GM18858 (cell line): ENCODE measurements around the gene NBAS.
"Not testable (repeated sequence)": the region's sequence is repeated elsewhere in the genome, so short reads cannot be mapped to it uniquely, and the experiment has no call there.

Source experiments
- ATAC-seq: cut with Tn5 transposase; IDR thresholded peaks from one replicate; pipeline ENCODE4 v1.9.1; 2021; ENCODE audit not compliant: unreplicated experiment

NBAS gene

GRCh38 chr2:15533860-15534480 lies 27.2 kb downstream of the NBAS start:
- ATAC-seq: no peak

DNA sequence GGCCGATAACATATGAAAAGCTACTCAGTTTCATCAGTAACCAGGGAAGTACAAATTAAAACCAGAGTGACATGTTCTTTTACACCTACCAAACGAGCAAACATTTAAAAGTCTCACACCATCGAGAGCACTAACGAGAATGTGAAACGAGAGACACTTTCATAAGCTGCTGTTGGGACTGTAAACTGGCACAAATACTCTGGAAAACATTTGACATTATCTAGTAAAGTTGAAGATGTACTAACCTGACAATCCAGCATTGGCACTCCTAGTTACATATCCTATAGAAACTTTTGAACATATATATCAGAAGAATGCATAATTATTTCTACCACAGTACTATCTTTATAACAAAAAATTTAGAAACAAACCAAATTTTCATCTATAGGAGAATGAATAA lies 28.1 kb downstream of the NBAS start:
- ATAC-seq: no peak

GRCh38 chr2:15531095-15531854 lies 29.9 kb downstream of the NBAS start:
- ATAC-seq: no peak

GRCh38 chr2:15527074-15527739 lies 33.9 kb downstream of the NBAS start:
- ATAC-seq: no peak

DNA sequence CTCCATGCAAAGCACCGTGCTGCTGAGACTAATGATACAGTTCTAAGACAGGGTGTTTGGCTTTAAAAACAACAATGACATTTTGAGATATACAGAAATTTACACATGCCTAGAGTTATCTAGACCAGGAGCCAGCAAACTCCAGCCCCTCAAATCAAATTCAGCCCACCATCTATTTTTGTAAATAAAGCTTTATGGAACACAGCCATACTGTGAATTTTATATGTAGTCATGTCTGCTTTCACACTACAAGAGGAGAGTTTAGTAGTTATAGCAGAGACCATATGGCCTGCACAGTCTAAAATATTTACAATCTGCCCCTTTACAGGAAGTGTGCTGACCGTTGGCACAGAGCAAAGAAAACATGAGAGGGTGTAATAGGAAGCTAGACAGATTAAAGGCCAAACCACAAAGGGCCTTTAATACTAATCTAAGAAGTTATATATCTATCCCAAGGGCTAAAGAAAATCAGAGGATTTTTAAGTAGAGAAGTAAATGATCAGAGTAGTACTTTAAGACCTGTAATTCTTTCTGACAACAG lies 39.4 kb downstream of the NBAS start:
- ATAC-seq: no peak

DNA sequence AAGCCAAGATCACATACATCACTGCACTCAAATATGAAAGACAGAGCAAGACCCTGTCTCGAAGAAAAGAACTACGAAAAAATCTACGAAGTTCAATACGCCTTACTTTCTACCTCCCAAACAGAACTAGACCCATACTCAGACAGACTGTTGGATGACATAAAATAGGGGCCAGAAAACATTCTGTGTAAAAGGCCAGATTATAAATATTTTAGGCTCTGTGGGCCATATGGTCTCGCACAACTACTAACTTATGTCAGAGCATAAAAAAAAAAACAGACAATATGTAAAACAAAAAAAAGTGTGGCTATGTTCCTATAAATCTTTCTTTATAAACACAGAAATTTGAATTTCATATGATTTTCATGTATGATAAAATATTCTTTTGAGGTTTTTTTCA lies 40.8 kb downstream of the NBAS start:
- ATAC-seq: no peak

GRCh38 chr2:15518759-15519158 lies 42.4 kb downstream of the NBAS start:
- ATAC-seq: not testable (repeated sequence)

DNA sequence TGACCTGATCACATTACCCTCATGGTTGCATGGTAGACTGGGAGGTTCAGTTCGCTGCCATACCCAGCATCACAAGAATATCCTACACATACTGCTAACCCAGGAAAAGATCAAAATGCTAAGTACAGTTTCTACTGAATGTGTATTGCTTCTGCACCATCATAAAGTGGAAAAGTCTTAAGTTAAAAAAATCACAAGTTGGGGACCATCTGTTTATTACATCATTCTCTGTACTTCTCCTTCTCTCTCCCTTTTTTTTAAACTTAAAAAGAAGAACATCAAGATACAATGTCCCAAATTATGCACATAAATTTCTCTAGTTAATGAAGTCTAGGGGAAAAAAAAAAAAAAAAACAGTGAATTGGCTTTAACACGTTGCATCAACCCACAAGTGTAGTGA lies 43.3 kb downstream of the NBAS start:
- no peak for ATAC-seq

DNA sequence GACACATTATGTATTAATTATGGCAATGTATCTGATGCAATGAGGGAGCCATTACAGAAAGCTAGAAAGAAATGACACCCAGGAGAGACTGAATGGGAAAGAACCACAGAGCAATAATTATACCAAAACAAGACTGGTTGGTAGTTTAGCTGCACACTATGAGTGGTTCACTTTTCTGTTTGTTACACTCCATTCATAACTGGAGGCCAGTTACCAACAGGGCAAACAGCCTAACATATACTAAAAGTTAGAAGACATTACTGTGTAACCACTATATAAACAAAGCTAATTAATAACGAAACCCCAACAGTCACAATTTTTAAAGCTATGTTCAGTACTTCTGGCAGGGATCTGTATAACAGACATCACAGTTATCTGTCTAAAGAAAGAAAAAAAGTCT lies 49.4 kb downstream of the NBAS start:
- no peak for ATAC-seq

DNA sequence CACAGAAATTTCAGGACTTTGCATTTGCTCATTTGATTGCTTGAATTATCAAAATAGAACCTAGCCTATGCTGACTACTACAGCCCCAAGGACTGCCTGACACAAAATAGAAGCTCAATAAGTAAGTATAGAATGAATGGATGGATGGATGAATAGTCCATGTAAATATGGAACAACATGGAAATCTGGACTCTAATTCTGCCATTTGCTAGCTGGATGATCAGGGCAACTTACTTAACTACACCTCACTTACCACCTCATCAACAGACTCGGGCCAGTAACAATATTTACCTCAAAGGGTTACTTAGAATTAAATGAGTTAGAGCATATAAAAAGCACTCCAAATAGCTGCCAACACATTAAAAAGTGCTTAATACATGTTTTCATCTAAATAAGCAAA lies 50.6 kb downstream of the NBAS start:
- ATAC-seq: no peak

- no peak for ATAC-seq
These were observed 51.0 kb downstream of the NBAS start for GRCh38 chr2:15510131-15510530.

GRCh38 chr2:15507697-15508096 lies 53.4 kb downstream of the NBAS start:
- no peak for ATAC-seq

DNA sequence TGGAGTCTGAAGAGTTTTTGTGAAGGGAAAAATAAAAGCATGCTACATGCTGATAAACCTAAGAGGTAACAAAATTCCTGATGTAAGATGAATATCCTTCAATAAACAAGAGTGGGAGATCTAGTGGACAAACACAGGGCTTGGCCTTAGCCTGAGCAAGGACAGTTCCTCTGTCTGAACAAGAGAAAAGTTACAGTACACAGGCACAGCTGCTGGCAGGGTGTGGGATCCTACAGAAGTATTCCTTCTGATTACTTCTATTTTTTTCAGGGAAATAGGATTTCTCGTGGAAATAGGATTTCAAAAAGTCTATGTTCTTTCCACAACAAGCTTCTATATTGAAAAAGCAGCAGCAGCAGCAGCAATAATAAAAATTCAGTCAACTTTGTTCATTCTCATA lies 54.1 kb downstream of the NBAS start:
- no peak for ATAC-seq

DNA sequence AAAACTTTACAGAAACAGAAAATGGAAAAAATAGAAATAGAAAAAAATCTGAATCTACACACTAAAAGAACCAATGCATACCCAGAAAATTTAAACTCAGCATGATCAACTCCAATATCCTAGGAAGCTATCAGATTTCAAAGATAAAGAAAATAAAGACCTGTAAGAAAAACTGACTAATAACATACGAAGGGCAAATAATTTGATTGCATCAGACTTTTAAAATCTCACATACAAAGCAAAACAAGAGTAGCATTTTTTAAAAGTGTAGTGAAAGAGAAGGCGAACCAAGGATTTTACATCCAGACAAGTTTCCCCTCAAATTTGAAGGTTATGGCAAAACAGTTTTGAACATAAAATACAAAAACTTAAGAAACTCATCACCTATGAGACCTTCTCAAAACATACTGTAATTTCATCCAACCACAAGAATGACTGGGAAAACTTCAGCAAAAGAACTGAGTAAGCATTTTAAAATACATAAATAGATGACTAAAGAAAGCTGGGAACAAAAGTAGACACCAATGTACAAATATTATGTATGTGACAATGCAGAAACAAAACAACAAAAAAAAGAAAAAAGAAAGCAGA lies 54.8 kb downstream of the NBAS start:
- no peak for ATAC-seq

GRCh38 chr2:15504882-15505663 lies 56.1 kb downstream of the NBAS start:
- no peak for ATAC-seq

GRCh38 chr2:15499251-15499650 lies 61.9 kb downstream of the NBAS start:
- ATAC-seq: not testable (repeated sequence)

DNA sequence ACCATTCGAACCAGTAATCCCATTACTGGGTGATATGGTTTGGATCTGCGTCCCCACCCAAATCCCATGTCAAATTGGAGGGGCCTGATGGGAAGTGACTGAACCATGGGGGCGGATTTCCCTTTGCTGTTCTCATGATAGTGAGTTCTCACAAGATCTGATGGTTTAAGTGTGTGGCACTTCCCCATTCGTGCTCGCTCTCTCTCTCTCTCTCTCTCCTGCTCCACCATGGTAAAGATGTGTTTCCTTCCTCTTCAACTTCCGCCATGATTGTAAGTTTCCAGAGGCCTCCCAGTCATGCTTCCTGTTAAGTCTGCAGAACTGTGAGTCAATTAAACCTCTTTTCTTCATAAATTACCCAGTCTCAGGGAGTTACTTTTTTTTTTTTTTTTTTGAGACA lies 62.6 kb downstream of the NBAS start:
- no peak for ATAC-seq

GRCh38 chr2:15494877-15495276 lies 66.3 kb downstream of the NBAS start:
- ATAC-seq: no peak

DNA sequence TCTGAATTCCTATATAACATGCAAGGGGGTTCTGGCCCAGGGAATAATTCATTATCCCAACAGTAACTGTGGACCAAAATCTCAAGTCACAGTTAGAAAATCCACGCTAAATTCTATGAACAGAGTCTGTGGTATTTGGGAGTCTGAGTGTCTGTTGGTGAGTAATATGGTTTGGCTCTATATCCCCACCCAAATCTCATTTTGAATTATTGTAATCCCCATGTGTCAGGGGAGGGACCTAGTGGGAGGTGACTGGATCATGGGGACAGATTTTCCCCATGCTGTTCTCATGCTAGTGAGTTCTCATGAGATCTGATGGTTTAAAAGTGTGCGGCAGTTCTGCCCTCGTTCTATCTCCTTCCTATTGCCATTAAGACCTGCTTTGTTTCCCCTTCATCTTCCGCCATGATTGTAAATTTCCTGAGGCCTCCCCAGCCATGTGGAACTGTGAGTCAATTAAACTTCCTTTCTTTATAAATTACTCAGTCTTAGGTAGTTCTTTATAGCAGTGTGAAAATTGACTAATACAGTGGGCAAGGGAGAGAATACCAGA lies 68.3 kb downstream of the NBAS start:
- ATAC-seq: no peak

GRCh38 chr2:15486770-15487169 lies 74.4 kb downstream of the NBAS start:
- no peak for ATAC-seq

DNA sequence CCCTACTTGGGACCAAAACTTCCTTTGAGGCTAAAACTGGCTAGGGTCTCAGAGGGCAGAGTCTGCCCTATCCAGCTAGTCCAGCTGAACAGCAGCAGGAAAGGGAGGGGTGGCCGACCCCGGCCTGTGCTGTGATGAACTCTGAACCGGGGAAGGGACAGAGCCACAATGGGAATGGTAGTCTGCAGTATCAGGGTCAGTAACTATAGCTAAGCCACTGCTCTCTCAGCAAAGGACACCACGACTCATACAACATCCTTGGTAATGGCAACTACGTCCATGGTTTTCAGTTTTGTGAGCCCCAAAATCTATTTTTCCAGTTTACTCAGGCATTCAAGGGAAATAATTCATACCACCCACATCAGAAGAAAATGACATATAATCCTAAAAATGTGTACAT lies 75.2 kb downstream of the NBAS start:
- no peak for ATAC-seq
